ENCODE results near the gene ZNF584.
"Not testable (repeated sequence)": the region's sequence is repeated elsewhere in the genome, so short reads cannot be mapped to it uniquely, and the experiment has no call there.

Gene ZNF584

DNA sequence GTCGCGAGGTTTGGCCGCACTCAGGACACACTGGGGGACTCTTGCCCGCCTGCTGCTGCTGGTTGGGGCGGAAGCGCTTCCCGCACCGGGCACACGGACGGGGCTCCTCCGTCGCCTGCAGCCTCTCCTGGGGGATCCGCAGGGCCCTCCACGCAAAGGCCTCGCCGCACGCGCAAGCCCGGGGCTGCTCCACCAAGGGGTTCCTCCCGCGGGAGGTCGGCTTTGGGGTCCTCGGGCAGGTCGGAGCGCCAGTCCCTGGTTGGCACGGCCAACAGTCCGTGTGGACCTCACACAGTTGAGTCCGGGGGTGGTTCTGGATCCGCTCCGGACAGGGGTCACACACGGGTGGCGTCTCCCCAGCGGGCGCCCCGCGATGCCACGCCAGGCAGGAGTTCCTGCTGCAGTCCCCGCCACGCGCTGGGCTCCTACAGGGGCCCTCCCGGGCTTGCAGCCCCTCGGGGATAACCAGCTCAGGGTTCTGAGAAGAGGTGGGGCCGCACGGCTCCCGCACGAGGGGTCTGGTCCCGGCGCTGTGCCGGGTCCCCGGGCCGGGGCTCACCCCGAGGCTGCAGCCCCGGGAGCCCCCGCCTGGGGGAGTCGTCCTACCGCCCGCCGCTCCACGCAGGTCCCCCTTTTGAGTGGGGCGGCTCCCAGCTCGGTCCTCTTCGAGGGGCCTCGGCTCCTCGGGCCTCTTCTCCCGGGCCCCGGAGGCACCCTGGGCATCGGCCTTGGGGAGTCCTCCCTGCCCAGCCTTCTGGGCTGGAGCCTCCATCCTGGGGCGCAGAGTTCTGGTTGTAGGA, 39.7 kb upstream of the ZNF584 start:
- H3K4me3 ChIP-seq (ENCODE audit: low read depth, low read length) = no peak overlapping the region
- TF ChIP-seq, protein P1, sequence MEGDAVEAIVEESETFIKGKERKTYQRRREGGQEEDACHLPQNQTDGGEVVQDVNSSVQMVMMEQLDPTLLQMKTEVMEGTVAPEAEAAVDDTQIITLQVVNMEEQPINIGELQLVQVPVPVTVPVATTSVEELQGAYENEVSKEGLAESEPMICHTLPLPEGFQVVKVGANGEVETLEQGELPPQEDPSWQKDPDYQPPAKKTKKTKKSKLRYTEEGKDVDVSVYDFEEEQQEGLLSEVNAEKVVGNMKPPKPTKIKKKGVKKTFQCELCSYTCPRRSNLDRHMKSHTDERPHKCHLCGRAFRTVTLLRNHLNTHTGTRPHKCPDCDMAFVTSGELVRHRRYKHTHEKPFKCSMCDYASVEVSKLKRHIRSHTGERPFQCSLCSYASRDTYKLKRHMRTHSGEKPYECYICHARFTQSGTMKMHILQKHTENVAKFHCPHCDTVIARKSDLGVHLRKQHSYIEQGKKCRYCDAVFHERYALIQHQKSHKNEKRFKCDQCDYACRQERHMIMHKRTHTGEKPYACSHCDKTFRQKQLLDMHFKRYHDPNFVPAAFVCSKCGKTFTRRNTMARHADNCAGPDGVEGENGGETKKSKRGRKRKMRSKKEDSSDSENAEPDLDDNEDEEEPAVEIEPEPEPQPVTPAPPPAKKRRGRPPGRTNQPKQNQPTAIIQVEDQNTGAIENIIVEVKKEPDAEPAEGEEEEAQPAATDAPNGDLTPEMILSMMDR (IDR thresholded peaks at IDR 0.05; ENCODE audit: borderline replicate concordance, insufficient read depth, low read depth, low read length) = no peak

DNA sequence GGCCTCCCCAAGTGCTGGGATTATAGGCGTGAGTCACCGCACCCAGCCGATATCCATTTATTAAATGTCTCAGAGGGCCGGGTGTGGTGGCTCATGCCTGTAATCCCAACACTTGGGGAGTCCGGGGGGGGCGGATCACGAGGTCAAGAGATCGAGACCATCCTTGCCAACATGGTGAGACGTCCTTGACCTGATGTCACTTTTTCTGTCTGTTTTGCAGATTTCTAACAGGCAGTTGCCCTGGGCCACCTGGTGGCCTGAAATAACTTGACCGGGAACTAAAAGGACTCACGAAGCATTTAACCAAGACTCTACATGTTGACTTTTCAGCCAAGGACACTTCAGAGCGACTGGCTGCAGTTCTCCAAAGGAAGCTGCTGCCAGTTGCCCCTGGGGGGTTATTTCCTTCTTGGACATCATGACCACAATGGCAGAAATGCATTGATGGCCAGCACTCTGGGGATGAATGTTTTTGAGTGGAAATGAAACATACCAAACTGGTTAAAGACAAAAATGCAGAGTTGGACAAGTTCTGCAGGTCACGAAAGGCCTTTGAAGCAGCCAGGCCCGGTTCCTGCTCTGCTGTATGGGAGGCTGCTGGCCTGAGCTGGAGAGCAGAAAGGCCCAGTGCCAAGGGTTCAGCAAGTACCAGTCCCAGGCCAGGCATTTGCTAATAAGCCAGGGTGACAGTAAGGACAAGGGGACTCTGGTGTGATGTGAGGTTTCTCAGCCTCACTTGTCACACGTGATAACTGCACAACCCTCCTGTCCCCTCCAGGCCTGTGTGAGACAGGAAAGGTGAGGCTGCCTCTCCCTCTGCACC, 35.9 kb upstream of the ZNF584 start:
- TF ChIP-seq, protein P1 (IDR thresholded peaks at IDR 0.05; ENCODE audit: borderline replicate concordance, insufficient read depth, low read depth, low read length) = no peak
- H3K4me3 ChIP-seq (ENCODE audit: low read depth, low read length) = no peak overlapping the region

DNA sequence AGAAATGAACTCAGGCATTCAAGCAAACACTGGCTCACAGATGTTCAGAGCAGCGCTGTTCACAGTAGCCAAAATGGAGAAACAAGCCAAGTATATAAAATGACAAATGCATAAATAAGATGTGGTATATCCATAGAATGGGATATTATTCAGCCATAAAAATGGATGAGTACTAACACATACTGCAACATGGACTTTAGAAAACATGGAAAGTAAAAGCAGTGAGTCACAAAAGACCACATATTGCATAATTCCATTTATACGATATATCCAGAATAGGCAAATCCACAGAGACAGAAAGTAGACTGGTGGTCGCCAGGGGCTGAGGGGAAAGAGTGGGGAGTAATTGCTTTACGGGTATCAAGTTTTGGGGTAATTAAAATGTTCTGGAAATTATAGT, 34.2 kb upstream of the ZNF584 start:
- H3K4me3 ChIP-seq (ENCODE audit: low read depth, low read length) = no peak overlapping the region

DNA sequence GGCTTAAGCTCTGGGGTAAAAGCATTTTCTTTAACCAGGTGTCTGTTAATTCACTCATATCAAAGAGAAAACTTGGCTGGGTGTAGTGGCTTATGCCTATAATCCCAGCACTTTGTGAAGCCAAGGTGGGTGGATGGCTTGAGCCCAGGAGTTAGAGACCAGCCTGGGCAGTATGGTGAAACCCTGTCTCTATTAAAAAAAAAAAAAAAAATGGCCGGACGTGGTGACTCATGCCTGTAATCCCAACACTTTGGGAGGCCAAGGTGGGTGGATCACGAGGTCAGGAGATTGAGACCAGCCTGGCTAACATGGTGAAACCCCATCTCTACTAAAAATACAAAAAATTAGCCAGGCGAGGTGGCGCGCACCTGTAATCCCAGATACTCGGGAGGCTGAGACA, 31.7 kb upstream of the ZNF584 start:
- not testable (repeated sequence) for H3K4me3 ChIP-seq (ENCODE audit: low read depth, low read length)

More for the DNA sequence above, 34.2 kb upstream of the ZNF584 start:
- TF ChIP-seq, protein P1 (IDR thresholded peaks at IDR 0.05; ENCODE audit: borderline replicate concordance, insufficient read depth, low read depth, low read length) = no peak

DNA sequence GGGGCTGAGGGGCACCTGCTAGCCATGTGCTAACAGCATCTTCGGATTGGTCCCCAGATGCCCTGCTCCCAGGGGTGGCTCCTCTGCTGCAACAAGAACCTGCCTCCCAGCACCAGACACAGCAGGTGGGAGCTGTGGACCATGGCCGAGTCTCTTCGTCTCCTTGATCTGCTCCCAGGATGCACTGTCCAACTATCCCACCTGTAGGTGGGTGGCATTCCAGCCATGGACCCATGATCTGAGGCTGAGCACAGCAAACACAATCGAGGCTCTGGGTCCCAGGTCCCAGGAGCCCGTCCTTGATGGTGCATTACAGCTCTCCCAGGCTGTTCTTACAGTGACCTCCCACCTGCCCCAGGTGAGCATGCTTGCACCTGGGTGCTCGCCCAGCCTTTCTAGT, 29.2 kb upstream of the ZNF584 start:
- H3K4me3 ChIP-seq (ENCODE audit: low read depth, low read length) = no peak overlapping the region
- TF ChIP-seq, protein P1 (IDR thresholded peaks at IDR 0.05; ENCODE audit: borderline replicate concordance, insufficient read depth, low read depth, low read length) = no peak

DNA sequence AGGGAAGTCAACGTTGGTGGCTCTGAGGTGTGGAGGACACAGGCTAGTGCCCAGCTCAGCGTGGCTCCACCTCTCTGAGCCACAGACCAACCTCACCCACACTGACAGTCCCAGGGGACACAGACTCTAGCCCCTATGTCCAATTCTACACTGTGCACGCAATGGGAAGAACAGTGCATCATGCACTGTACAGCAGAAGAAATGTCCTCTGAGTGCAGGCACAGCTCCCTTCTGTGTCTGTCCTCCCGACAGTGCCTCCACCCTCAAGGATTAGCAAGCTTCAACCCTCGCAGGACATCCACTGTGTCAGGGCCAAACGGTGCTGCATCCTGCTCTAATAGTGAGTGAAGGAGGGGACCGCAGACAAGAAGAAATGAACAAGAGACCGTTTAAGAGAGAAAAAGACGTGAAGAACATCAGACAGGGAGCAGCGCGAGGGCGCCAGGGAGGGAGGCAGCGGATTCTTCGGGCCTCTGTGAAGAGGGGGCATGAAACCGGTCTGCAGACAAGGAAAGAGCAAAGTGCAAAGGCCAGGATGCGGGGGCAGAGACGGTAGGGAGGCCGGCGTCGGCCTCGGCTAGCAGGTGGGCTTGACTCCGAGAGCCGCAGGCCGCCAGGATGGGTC, 28.3 kb upstream of the ZNF584 start:
- H3K4me3 ChIP-seq (ENCODE audit: low read depth, low read length) = peak overlapping the region; percentile 78
- TF ChIP-seq, protein P1 (IDR thresholded peaks at IDR 0.05; ENCODE audit: borderline replicate concordance, insufficient read depth, low read depth, low read length) = no peak

DNA sequence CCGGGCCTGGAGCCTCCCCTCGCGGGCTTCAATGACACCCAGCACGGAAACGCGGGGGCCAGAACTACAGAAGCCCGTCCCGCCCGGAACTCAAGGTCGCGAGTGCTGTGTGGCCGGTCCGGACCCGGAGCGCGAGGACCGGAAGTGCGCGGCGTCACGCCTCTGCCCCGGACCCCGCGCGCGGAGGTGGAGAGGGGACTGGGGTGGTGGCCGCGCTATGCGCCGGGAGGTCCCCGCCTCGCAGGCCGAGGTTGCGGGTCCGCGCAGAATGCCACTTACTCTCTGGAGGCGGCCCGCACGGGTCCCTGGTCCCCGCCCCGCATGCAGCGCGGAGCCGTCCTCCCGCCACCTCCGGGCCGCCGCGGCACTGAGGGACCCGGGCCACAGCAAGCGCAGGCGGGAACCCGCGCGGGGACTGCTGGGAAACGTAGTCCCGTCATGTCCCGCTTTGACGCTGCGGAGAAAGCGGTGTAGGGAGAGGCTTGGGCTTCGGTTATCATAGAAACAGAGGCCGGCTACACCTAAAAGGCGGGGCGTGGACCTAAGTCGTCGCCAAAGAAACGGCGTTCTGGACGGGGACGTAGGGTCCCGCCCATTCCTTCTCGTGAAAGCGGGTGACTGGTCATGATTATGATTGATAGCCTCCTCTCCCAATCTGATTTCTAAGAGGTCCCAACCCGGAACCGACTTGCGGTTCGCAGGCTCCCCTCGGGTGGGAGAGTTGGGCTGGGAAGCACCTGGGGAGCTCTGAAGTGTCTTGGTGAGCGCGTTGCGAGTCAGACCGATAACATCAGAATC, 27.6 kb upstream of the ZNF584 start, which contains the start of gene ZNF837:
Gene ZNF837 (minus strand): TSS at position 369 of the 798 bp plus-strand sequence. CDS start 11,698 bp downstream, outside the sequence.
- H3K4me3 ChIP-seq (ENCODE audit: low read depth, low read length) = peak within 1 kb of the TSS; percentile 78
- TF ChIP-seq, protein P1 (IDR thresholded peaks at IDR 0.05; ENCODE audit: borderline replicate concordance, insufficient read depth, low read depth, low read length) = no peak
